ENCODE measurements around the gene PDCL2. TPM values are rescaled to one million over a fixed set of nuclear protein-coding genes. Genes with fewer than 3 reads are reported as not detected.
A peak's percentile ranks its signal among the peaks of the same experiment; 100 is the strongest.
"Not testable (repeated sequence)": the region's sequence is repeated elsewhere in the genome, so short reads cannot be mapped to it uniquely, and the experiment has no call there.

PDCL2 gene, protein sequence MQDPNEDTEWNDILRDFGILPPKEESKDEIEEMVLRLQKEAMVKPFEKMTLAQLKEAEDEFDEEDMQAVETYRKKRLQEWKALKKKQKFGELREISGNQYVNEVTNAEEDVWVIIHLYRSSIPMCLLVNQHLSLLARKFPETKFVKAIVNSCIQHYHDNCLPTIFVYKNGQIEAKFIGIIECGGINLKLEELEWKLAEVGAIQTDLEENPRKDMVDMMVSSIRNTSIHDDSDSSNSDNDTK
- total RNA-seq (2014; rRNA removed; shearing (Covaris generic)): not detected in 2 replicates
- not detected in 2 replicates for polyA plus RNA-seq (2015; cell fraction: cytosol; rRNA removed)
- not detected in 2 replicates for polyA plus RNA-seq (2015; cell fraction: nucleus; rRNA removed)

GRCh38 chr4:55592014-55592413 lies at the start of gene PDCL2:
TSS of gene PDCL2 (minus strand) at chr4:55592245. CDS start at chr4:55592109, 136 bp downstream.
- no peak for DNase-seq (ENCODE audit: low read depth)

GRCh38 chr4:55637272-55637820 lies 45.3 kb upstream of the PDCL2 start:
- no peak for DNase-seq (ENCODE audit: low read depth)

DNA sequence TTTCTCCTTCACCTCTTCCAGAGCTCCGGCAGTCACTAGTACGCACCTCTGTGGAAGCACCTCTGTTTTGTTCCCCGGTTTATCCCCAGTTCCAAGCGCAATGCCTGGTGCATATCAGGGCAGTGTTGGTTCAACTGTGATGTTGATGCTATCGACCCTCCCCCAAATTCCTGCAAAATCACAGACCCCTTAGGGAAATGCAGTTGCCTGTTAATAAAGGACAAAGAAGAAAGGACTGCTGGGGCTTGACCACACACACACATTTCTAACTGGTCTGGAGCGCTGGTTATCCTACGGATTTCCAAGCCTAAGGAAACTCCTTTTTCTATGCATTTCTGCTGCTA lies 44.6 kb upstream of the PDCL2 start:
- DNase-seq (ENCODE audit: low read depth): no peak

DNA sequence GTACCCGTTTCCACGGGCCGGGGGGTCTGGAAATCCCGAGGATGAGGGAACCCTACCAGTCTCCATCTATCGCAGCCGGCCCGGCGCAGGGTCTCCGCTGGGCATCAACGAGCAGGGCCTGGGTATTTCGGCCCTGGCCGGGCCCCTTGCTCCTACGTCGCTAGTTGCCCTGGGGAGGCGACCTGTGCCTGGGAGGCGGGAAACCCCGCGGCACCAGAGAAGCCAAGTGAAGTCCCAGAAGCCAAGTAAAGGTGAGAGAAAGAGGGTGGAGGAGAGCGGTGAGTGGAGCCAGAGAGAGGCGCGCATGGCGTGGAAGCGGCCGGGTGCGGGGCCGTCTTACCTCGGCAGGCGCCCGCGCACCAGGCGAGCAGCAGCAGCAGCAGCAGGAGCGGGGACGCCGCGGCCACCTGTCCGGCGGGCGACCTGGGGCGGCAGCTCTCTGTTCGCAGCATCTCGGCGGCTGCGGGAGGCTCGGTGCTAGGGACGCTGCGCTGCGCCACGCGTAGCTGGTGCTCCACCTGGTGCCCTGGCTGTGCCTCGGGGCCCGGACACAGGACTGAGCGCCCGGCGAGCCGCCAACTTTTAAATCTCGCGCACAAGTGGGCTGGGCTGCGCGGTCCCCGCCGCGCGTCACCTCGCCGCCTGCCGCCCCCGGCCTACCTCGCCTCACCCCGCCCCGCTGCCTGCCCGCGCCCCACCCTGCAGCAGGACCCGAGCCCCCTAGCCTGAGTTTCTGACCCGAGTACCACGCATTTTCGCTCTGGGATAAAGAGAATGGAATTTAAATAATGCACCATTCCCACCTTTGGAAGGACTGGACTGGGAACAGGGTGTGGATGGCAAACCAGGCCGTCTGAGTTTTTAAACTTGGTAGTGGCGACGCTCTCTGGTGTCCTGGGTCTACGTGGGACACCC lies 44.0 kb upstream of the PDCL2 start, which contains the start of gene NMU:
Gene NMU, minus strand, starts transcription at position 558 of the 915 bp plus-strand sequence. Its CDS starts 106 bp downstream, at position 452.
- peak; percentile 32 for DNase-seq (ENCODE audit: low read depth)

GRCh38 chr4:55635282-55635681 lies 43.2 kb upstream of the PDCL2 start:
- no peak for DNase-seq (ENCODE audit: low read depth)

GRCh38 chr4:55634417-55635128 lies 42.5 kb upstream of the PDCL2 start:
- no peak for DNase-seq (ENCODE audit: low read depth)

DNA sequence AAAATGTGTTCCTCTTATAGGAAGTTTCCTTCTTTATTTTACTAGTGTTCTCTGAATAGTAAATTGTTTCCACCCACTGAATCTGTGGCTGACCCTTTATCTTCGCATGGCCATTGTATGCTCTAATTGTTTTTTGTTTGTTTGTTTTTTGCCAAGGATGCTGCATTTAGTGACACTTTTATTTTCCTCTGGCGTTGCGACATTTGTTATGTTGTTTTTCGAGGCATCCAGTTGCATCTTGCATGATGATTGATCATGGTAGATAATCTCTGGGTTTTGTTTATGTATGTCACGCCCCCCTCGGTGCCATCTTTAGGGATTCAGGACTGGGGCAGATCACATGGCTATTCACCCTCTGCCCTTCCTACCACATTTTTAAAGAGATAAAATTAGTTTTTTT lies 41.9 kb upstream of the PDCL2 start:
- DNase-seq (ENCODE audit: low read depth): no peak

- DNase-seq (ENCODE audit: low read depth): no peak
These were observed 33.8 kb upstream of the PDCL2 start for GRCh38 chr4:55625835-55626234.

- DNase-seq (ENCODE audit: low read depth): not testable (repeated sequence)
These were observed 32.0 kb upstream of the PDCL2 start for GRCh38 chr4:55624063-55624462.

DNA sequence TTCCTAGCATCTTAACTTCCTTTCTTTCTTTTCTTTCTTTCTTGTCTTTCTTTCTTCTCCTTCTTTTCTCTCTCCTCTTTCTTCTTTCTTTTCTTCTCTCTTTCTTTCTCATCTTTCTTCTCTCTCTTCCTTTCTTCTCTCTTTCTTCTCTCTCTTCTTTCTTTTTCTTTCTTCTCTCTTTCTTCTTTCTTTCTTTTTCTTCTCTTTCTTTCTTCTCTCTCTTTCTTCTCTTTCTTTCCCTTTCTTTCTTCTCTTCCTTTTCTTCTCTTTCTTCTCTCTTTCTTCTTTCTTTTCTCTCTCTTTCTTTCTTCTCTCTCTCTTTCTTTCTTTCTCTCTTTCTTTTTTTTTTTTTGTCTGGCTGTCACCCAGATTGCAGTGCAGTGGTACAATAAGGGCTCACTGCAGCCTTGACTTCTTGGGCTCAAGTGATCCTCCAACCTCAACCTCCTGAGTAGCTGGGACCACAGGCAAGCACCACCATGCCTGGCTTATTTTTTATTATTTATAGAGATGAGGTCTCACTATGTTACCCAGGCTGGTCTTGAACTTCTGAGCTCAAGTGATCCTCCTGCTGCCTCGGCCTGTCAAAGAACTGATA lies 26.6 kb upstream of the PDCL2 start:
- DNase-seq (ENCODE audit: low read depth): no peak

DNA sequence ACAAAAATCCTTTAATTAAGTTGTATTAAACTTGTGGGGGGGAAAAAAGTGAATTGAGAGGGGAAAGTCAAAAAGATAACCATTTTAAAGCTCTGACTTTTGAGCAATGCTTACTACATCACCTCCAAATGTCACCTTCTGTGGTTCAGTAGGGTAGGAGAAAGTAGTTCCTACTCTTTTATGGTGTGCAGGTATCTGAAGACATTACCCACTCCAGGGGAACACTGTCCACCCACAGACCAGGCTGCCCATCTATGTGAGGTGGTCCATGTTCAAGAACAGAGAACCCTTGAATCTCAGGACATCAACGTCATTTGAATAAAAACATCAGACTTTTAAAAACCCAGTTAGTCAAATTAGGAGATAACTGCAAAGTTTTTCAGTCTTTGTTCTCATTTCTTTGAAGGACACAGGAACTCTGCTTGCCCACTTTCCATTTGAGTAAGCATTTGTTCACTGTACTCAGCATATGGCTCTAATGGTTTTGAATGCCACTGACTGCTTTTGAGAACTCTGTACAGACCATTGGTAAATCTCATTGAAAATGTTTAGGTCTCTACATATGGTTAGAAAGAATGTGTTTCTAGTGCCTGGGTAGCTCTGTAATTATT lies 25.6 kb upstream of the PDCL2 start:
- no peak for DNase-seq (ENCODE audit: low read depth)

- DNase-seq (ENCODE audit: low read depth): no peak
These were observed 23.0 kb upstream of the PDCL2 start for GRCh38 chr4:55615008-55615407.

DNA sequence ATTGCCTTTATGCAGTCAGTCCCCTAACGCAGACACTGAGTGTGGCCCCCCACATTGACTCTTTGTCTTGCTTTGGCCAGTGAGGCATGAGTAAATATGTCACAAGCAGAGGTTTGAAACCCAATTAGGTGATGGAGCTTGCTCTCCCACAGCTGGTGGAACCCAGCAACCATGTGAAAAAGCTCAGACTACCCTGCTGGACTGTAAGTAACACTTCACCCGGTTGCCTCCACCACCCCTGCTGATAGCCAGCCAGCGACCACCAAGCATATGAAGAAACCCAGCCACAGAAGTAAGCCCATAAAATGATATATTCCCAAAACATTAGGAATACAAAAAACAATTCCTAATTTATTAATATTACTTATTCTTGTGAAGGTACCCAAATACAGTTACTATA lies 21.6 kb upstream of the PDCL2 start:
- no peak for DNase-seq (ENCODE audit: low read depth)

DNA sequence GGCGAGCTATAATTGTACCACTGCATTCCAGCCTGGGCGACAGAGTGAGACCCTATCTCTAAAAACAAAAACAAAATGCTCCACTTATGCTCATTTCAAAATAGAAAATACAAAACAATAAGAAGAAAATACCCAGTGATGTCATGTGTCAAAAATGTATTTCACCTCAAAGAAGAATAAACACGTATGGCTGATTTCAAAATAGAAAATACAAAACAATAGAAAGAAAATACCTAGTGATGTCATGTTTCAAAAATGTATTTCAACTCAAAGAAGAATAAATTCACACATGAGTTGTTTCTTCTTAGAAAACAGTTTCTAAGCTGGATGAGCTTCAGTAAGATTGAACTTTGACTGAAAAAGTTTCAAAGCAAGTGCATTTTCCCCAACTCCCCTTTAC lies 20.3 kb upstream of the PDCL2 start:
- no peak for DNase-seq (ENCODE audit: low read depth)

DNA sequence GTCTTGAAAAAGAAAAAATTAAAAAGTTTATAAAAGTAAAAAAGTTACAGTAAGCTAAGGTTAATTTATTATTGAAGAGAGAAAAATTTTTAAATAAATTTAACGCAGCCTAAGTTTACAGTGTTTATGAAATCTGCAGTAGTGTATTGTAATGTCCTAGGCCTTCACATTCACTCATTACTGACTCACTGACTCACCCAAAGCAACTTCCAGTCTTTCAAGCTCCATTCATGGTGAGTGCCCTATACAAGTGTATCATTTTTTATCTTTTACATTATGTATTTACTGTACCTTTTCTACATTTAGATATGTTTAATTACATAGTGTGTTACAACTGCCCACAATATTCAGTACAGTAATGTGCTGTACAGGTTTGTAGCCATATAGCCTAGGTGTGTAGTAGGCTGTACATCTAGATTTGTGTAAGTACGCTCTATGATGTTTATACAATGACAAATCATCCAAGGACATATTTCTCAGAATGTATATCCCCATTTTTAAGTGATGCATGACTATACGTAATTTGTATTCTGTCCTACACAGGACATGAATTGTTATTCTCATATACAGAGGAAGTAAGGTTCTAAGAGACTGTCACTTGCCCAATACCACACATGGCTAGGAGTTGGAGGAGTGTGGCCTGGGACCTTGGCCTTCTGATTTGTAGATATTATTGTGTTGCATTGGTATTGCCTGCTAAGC lies 19.5 kb upstream of the PDCL2 start:
- DNase-seq (ENCODE audit: low read depth): no peak

DNA sequence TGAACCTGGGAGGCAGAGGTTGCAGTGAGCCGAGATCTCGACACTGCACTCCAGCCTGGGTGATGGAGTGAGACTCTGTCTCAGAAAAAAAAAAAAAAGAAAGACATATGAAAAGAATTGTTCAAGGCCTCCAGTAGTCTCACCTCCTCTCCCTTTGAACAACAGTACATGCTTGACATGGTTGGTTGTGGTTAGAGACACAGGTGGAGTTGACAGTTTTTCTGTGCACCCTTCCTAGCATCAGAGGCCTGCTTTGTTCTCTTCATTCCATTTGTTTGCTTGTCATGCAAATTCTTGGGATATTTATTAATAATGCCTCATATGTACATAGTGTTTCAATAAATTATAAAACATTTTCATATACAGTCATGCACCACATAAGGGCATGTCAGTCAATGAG lies 18.3 kb upstream of the PDCL2 start:
- DNase-seq (ENCODE audit: low read depth): no peak

DNA sequence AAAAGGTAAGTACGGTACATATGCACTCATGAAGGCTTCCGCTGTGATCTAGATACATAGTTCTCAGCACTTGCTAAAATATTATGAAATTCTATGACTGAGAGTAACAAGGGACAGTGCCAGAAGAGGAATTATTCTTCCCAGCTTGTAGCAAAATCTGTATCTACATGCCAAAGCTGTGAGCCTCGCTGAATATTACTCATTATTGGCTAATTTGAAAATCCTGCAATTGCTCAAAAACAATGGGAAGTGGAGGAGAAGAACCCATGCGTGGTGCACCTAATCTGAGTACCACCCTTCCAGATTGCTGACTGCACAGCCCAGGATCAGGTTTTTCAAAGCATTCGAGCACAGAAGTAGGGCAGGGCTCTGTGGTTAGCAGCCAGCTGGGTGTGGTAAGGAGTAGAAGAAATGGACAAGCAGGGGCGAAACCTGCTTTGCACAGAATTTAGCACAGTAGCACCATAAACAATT lies 17.4 kb upstream of the PDCL2 start:
- peak; percentile 14 for DNase-seq (ENCODE audit: low read depth)

DNA sequence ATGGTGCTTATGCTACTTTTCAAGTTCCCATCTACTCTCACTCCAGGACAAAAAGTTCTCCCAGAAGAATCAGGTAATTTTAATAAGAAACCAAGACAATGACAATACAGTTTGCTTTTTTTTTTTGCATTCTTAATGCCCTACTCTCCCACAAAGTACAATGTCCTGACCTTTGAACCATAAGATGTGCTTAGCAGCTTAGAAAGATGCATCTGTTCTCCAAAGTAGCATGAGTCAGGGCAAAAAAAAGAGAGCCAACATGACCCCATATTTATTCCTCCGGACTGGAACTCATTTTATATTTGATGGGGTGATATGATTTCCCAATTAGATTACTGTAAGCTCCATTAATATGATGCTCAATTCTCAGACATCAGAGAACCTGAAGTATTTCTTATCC lies 16.5 kb upstream of the PDCL2 start:
- no peak for DNase-seq (ENCODE audit: low read depth)

DNA sequence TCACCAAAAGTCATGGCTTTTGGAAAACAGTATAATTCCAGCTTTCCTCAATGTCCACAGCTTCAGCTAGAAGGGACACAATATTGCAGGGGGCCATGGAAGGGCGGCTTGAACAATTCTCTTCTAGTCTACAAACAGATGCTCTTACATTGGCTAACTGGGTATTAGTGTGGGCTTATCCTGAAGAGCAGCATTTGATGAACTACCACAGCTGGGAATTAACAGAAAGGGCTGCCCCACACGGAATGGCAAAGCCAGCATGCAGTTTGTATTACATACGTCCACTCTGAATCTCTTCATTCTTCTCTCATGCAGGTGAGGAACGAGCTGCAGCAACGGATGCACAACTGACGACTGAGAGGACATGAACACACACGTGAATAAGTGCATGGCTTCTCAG lies 13.0 kb upstream of the PDCL2 start:
- DNase-seq (ENCODE audit: low read depth): no peak

DNA sequence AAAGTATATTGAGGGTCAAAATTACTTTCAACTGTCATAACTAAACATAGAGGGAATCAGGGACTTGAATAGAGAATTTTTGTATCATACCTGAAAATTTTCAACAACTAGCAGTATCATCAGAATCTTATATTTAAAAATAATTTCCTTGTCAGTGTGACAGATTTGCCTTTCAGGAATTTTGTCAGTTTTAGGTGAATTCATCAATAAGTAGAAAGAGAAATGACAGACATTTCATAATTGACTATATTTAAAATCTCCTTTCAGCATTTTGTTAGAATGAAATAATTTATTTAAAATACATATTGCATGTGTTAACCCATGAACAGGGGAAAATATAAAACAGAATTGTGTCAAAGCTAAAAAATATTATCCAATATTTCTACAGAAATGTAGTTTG lies 8.6 kb upstream of the PDCL2 start:
- no peak for DNase-seq (ENCODE audit: low read depth)

Data from HT1080 (cell line).